Activated T-helper 1 cell treated with anti-CD3 and anti-CD28 coated beads, Interleukin-2, amount 50 U/mL, for 16 hours (primary cell): Measurements from ENCODE around the gene CHAF1A.

ENCODE experiments used
- DNase-seq, 2 donors: peaks; one replicate each; pipeline ENCODE4 v3.0.0-alpha.2; 2020; ENCODE audit warnings: low read depth in 1 of 2, low spot score in 1 of 2

Gene CHAF1A

DNA sequence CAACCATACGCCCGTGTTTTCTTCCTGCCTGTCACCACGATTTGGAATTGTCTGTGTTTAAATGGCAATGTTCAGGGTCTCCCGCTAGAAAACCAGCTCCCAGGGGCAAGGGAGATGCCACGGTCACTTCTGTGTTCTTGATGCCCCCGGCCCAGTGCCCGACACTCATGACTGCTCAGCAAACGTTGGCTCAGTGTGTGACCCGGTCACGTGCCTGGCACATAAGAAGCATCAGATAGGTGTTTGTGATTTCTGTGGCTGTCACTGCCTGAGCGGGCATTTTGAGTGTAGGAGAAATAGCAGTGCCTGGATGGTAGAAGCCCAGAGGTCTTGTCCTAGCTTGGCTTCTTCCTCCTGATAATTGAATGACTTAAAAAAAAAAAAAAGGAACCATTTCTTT, 85.1 kb downstream of the CHAF1A start:
- DNase-seq: no peak

DNA sequence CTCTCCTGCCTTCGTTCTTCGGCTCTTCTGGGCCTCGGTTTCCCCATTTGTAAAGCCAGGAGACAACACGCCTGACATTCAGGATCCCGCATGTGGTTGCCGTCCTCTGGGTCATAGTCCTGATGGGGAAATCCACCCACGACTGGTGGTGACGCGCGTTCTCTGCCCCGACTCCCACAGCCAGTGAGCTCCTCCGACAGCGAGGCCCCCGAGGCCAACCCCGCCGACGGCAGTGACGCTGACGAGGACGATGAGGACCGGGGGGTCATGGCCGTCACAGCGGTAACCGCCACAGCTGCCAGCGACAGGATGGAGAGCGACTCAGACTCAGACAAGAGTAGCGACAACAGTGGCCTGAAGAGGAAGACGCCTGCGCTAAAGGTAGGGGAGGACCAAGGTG, 86.1 kb downstream of the CHAF1A start:
- DNase-seq: no peak

DNA sequence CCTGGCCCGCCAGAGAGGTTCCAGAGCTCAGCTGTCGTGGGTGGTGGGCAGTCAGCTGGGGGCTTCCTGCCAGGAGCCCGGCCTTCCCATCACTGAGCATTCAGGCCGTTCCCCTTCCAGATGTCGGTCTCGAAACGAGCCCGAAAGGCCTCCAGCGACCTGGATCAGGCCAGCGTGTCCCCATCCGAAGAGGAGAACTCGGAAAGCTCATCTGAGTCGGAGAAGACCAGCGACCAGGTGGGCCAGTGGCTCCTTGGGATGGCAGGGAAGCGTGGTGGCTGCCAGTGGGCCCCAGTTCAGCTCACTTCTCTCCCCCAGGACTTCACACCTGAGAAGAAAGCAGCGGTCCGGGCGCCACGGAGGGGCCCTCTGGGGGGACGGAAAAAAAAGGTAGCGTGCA, 89.0 kb downstream of the CHAF1A start:
- no peak for DNase-seq

DNA sequence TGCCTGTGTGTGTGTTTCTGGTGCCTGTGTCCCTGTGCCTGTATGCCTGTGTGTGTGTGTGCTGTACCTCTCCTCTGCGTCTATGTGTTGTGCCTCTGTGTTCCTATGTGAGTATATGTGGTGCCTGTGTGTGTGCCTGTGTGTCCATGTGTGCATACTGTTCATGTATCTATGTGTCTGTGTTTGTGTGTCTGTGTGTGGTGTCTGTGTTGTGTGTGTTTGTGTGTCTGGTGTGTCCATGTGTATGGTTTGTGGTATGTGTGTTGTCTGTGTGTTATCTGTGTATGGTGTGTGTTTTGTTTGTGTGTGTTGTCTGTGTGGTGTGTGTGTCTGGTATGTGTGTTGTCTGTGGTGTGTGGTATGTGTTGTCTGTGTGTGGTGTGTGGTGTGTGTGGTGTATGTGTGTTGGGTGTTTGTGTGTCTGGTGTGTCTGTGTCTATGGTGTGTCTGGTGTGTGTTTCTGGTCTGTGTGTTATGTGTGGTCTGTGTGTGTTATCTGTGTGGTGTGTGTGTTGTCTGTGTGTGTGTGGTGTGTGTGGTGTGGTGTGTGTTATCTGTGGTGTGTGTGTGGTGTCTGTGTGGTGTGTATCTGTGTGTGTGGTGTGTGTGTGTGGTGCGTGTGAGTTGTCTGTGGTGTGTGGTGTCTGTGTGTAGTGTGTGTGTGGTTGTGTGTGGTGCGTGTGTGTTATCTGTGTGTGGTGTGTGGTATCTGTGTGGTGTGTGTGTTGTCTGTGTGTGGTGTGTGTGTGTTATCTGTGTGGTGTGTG, 90.1 kb downstream of the CHAF1A start:
- no peak for DNase-seq
